Measurements from ENCODE around the gene KYNU.
"Not testable (repeated sequence)": the region's sequence is repeated elsewhere in the genome, so short reads cannot be mapped to it uniquely, and the experiment has no call there.

DNA sequence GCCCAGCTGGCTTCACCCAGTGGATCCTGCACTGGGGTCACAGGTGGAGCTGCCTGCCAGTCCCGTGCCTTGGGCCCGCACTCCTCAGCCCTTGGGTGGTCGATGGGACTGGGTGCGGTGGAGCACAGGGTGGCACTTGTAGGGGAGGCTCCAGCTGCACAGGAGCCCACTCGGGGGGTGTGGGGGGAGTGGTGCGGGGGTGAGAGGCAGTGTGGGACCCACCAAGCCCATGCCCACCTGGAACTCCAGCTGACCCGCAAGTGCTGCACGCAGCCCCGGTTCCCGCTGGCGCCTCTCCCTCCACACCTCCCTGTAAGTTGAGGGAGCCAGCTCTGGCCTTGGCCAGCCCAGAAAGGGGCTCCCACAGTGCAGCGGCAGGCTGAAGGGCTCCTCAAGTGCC, 212.1 kb downstream of the KYNU start:
- not testable (repeated sequence) for TF ChIP-seq CTCF (IDR thresholded peaks at IDR 0.05; ENCODE audit: borderline replicate concordance, extremely low read depth, low read length, poor library complexity, severe bottlenecking); EZH2 (IDR thresholded peaks at IDR 0.05; ENCODE audit: borderline replicate concordance, low read depth, low read length, severe bottlenecking)

All from DND-41 (cell line).